ENCODE measurements around the gene ASB2. TPM values are rescaled to one million over a fixed set of nuclear protein-coding genes. Genes with fewer than 3 reads are reported as not detected.

The ASB2 gene
- total RNA-seq, 1 experiment from 2014 or later, result not detected

DNA sequence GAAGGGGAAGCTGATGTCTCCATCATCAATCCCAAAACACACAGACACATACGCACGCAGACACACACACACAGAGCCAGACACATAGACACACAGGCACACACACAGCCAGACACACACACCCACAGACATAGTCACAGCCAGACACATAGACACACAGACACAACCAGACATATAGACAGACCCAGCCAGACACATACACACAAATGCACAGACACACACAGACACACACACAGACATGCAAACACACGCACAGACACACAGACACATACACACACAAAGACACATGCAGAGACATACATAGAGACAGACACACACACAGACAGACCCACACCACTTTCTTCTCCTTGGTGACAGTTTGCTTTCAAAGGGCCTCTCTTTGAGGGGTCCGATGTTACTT, 27.0 kb upstream of the ASB2 start:
- H3K9me3 ChIP-seq (ENCODE audit: low read depth, low read length, poor library complexity, severe bottlenecking), result no peaks in the 10 kb centered on the region
- no TSS peak for BruUV-seq (replicated peaks)
- DNase-seq (ENCODE audit: low spot score), result no peak
- H3K27ac ChIP-seq (ENCODE audit: low read depth, low read length, poor library complexity, severe bottlenecking), result no peak overlapping the region
- TF ChIP-seq EZH2 (IDR thresholded peaks at IDR 0.05; ENCODE audit: borderline replicate concordance, low read depth, low read length, poor library complexity, severe bottlenecking), result no peak
- TF ChIP-seq, protein P1, sequence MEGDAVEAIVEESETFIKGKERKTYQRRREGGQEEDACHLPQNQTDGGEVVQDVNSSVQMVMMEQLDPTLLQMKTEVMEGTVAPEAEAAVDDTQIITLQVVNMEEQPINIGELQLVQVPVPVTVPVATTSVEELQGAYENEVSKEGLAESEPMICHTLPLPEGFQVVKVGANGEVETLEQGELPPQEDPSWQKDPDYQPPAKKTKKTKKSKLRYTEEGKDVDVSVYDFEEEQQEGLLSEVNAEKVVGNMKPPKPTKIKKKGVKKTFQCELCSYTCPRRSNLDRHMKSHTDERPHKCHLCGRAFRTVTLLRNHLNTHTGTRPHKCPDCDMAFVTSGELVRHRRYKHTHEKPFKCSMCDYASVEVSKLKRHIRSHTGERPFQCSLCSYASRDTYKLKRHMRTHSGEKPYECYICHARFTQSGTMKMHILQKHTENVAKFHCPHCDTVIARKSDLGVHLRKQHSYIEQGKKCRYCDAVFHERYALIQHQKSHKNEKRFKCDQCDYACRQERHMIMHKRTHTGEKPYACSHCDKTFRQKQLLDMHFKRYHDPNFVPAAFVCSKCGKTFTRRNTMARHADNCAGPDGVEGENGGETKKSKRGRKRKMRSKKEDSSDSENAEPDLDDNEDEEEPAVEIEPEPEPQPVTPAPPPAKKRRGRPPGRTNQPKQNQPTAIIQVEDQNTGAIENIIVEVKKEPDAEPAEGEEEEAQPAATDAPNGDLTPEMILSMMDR (conservative IDR thresholded peaks at IDR 0.05; ENCODE audit: low read depth, low read length), result no peak
- ChIA-PET POLR2A (ENCODE audit: low non-redundant PET) (interaction anchor here (0.6 kb wide), 1 partner anchor 455 kb away, joined by 3 read pairs; no protein-coding TSS in a partner anchor), CTCF (interaction anchor here (0.7 kb wide), 1 partner anchor 13 kb away, joined by 5 read pairs; no protein-coding TSS in a partner anchor)
- peaks cover 4% of the 10 kb centered on the region for H3K4me1 ChIP-seq (ENCODE audit: insufficient read depth, low read length, poor library complexity, severe bottlenecking)
- intact Hi-C loops (cut with micrococcal nuclease; ENCODE audit: unreplicated experiment), result loop anchor here (10.0 kb wide), 1 partner anchor 349 kb away; no protein-coding TSS in a partner anchor
- no peaks in the 10 kb centered on the region for H3K27me3 ChIP-seq (replicated peaks; ENCODE audit: insufficient read depth, low read depth, low read length, poor library complexity)
- no peaks in the 10 kb centered on the region for H3K36me3 ChIP-seq (ENCODE audit: insufficient read depth, low read length, poor library complexity, severe bottlenecking)
- H3K4me3 ChIP-seq (ENCODE audit: low read depth, low read length, poor library complexity, severe bottlenecking), result no peak overlapping the region

DNA sequence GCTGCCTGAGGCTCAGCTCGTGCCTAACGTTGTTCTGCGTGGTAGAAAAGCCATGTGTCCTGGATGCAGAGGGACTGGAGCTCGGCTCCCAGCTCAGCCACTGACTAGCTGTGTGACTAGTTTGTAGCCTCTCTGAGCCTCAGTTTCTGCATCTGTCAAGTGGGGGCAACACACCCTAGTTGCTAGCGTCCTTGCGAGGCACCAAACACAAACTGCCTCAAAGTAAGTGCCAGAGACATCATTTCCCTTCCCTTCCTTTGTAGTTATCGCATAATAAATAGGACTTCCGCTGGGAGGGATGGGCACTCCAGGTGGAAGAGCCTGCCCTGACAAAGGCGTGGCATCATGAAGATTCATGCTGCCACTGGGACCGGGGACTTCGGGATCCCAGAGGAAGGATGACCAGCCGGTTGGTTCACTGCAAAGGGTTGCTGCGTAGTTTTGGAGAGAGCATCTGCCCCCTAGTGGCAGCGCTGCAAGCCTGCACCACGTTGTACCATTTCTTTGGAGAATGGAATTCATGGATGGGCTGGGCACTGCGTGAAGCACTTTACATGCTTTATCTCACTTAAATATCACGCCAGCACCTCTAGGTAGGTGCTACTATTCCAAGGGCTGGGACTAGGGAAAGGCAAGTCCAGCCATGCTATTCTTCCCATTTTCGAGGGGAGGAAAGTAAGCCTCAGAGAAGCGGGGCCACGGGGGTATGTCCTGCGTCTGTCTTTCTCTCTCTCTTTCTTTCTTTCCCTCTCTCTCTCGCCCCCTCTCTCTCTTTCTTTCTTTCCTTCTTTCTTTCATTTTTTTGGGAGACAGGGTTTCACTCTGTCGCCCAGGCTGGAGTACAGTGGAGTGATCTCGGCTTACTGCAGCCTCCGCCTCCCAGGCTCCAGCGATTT, 25.4 kb upstream of the ASB2 start:
- H3K9me3 ChIP-seq (ENCODE audit: low read depth, low read length, poor library complexity, severe bottlenecking), result no peaks in the 10 kb centered on the region
- BruUV-seq (replicated peaks), result no TSS peak
- intact Hi-C loops (cut with micrococcal nuclease; ENCODE audit: unreplicated experiment), result loop anchor here (10.0 kb wide), 1 partner anchor 347 kb away; no protein-coding TSS in a partner anchor
- ChIA-PET CTCF (interaction anchor here (1.8 kb wide), 1 partner anchor 62 kb away, joined by 9 read pairs; no protein-coding TSS in a partner anchor), POLR2A (ENCODE audit: low non-redundant PET) (no interaction called here)
- TF ChIP-seq EZH2 (IDR thresholded peaks at IDR 0.05; ENCODE audit: borderline replicate concordance, low read depth, low read length, poor library complexity, severe bottlenecking), result no peak
- TF ChIP-seq, protein P1 (conservative IDR thresholded peaks at IDR 0.05; ENCODE audit: low read depth, low read length), result peak; percentile 97
- no peak overlapping the region for H3K27ac ChIP-seq (ENCODE audit: low read depth, low read length, poor library complexity, severe bottlenecking)
- H3K4me1 ChIP-seq (ENCODE audit: insufficient read depth, low read length, poor library complexity, severe bottlenecking), result peaks cover 4% of the 10 kb centered on the region
- H3K4me3 ChIP-seq (ENCODE audit: low read depth, low read length, poor library complexity, severe bottlenecking), result no peak overlapping the region
- H3K27me3 ChIP-seq (replicated peaks; ENCODE audit: insufficient read depth, low read depth, low read length, poor library complexity), result no peaks in the 10 kb centered on the region
- no peaks in the 10 kb centered on the region for H3K36me3 ChIP-seq (ENCODE audit: insufficient read depth, low read length, poor library complexity, severe bottlenecking)
- DNase-seq (ENCODE audit: low spot score), result peak; percentile 69

DNA sequence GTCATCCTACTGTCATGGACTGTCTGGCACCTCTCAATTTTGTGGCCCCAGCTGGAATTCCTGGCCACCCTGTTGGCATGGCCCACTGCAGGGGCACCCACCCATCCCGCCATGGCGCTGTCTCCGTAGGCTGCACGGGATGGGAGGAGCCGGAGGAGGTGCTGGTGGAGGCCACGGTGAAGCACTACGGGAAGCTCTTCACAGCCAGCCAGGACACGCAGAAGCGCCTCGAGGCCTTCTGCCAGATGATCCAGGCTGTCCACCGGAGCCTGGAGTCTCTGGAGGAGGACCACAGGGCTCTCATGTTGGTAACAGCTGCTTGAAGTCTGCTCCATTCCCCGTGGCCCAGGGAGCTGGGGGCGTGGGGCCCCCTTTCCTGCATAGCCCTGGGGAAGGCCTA, 24.6 kb upstream of the ASB2 start:
- Histone ChIP-seq H3K4me3 (ENCODE audit: low read depth, low read length, poor library complexity, severe bottlenecking) (no peak overlapping the region), H3K9me3 (ENCODE audit: low read depth, low read length, poor library complexity, severe bottlenecking) (no peaks in the 10 kb centered on the region), H3K36me3 (ENCODE audit: insufficient read depth, low read length, poor library complexity, severe bottlenecking) (no peaks in the 10 kb centered on the region), H3K4me1 (ENCODE audit: insufficient read depth, low read length, poor library complexity, severe bottlenecking) (peaks cover 4% of the 10 kb centered on the region), H3K27ac (ENCODE audit: low read depth, low read length, poor library complexity, severe bottlenecking) (no peak overlapping the region), H3K27me3 (replicated peaks; ENCODE audit: insufficient read depth, low read depth, low read length, poor library complexity) (no peaks in the 10 kb centered on the region)
- ChIA-PET CTCF (interaction anchor here (0.8 to 1.8 kb wide), 2 partner anchors 61 to 95 kb away, joined by 3 to 9 read pairs; no protein-coding TSS in a partner anchor), POLR2A (ENCODE audit: low non-redundant PET) (no interaction called here)
- intact Hi-C loops (cut with micrococcal nuclease; ENCODE audit: unreplicated experiment), result loop anchor here (10.0 kb wide), 1 partner anchor 346 kb away; no protein-coding TSS in a partner anchor
- TF ChIP-seq, protein P1 (conservative IDR thresholded peaks at IDR 0.05; ENCODE audit: low read depth, low read length), result no peak
- TF ChIP-seq EZH2 (IDR thresholded peaks at IDR 0.05; ENCODE audit: borderline replicate concordance, low read depth, low read length, poor library complexity, severe bottlenecking), result no peak
- DNase-seq (ENCODE audit: low spot score), result no peak
- BruUV-seq (replicated peaks), result no TSS peak

Data from A673 (cell line).